ENCODE measurements around the gene NHSL1.

- TF ChIP-seq POLR2A (IDR thresholded peaks at IDR 0.05; ENCODE audit: low read depth, low read length) (no peak), POLR2AphosphoS5 (IDR thresholded peaks at IDR 0.05; ENCODE audit: low read depth, low read length) (no peak), TAF1 (IDR thresholded peaks at IDR 0.05; ENCODE audit: borderline replicate concordance, low read depth, low read length) (no peak)
Measured at GRCh38 chr6:138396709-138397108, 102.6 kb downstream of the NHSL1 start.

Data from GM12892 (cell line).